Caco-2 (cell line): Measurements from ENCODE around the gene ATP1A2. TPM values are rescaled to one million over a fixed set of nuclear protein-coding genes. Genes with fewer than 3 reads are reported as not detected.

Source experiments
- Bru-seq: library from RNA; stranded (reverse); fragments of 400-500 nt; gene quantifications from one replicate; lab custom pipeline; 2021; lab: Mats Ljungman, UMichigan
- BruChase-seq, 2 experiments: library from RNA; stranded (reverse); fragments of 400-500 nt; gene quantifications; one replicate each; lab custom pipeline; 2021; lab: Mats Ljungman, UMichigan
- BruUV-seq: library from RNA; stranded (reverse); fragments of 400-500 nt; replicated peaks from 2 replicates; lab custom pipeline; 2021; lab: Mats Ljungman, UMichigan
- CTCF ChIA-PET: fragments of 300-600 bp; sonication (Branson Sonifier 250); formaldehyde crosslinking; loops from one replicate; lab custom pipeline; 2022; ENCODE audit warnings: antibody characterized with exemption; lab: Charles Lee
- POLR2A ChIA-PET: fragments of 300-600 bp; sonication (Branson Sonifier 250); formaldehyde crosslinking; loops from one replicate; lab custom pipeline; 2022; ENCODE audit warnings: antibody characterized with exemption; lab: Charles Lee
- DNase-seq, 2 experiments: peaks; one replicate each; pipeline versions ENCODE4 v3.0.0 to v3.0.0-alpha.2; 2020 to 2022
- H3K27me3 ChIP-seq: replicated peaks from 2 replicates; pipeline ENCODE4 v1.6.0; 2011; ENCODE audit warnings: low read length; ENCODE audit not compliant: control insufficient read depth, insufficient read depth
- H3K36me3 ChIP-seq: 2 replicates; pipeline ENCODE4 v1.5.1; 2011; ENCODE audit warnings: low read length; ENCODE audit not compliant: control insufficient read depth, insufficient read depth
- H3K4me1 ChIP-seq: fragments of 250-450 bp; sonication (Bioruptor Pico); 2 replicates; pipeline ENCODE4 v1.5.1; 2020; ENCODE audit warnings: mild to moderate bottlenecking
- H3K4me3 ChIP-seq: 2 replicates; pipeline ENCODE4 v1.5.1; 2011; ENCODE audit warnings: low read depth, mild to moderate bottlenecking, control low read depth, low read length
- H3K9me3 ChIP-seq: fragments of 250-450 bp; sonication (Bioruptor Pico); 2 replicates; pipeline ENCODE4 v1.5.1; 2020; ENCODE audit warnings: mild to moderate bottlenecking, moderate library complexity
- H3K27ac Mint-ChIP-seq: one replicate; pipeline ENCODE4 v1.8.0; 2022; ENCODE audit warnings: mixed read lengths; ENCODE audit not compliant: unreplicated experiment
- H3K27me3 Mint-ChIP-seq: one replicate; pipeline ENCODE4 v1.8.0; 2022; ENCODE audit warnings: mixed read lengths; ENCODE audit not compliant: insufficient read depth, unreplicated experiment
- H3K36me3 Mint-ChIP-seq: one replicate; pipeline ENCODE4 v1.8.0; 2022; ENCODE audit warnings: mild to moderate bottlenecking, mixed read lengths; ENCODE audit not compliant: insufficient read depth, unreplicated experiment
- H3K4me1 Mint-ChIP-seq: one replicate; pipeline ENCODE4 v1.8.0; 2022; ENCODE audit warnings: low read depth, mixed read lengths; ENCODE audit not compliant: unreplicated experiment
- H3K4me3 Mint-ChIP-seq: one replicate; pipeline ENCODE4 v1.8.0; 2022; ENCODE audit warnings: mild to moderate bottlenecking, moderate library complexity, mixed read lengths; ENCODE audit not compliant: unreplicated experiment
- H3K9me3 Mint-ChIP-seq: one replicate; pipeline ENCODE4 v1.8.0; 2022; ENCODE audit warnings: mixed read lengths; ENCODE audit not compliant: unreplicated experiment
- intact Hi-C: fragments of 100-400 bp; cut with micrococcal nuclease; formaldehyde crosslinking; loops from one replicate; pipeline ENCODE4 v1.10.0; 2022; ENCODE audit not compliant: unreplicated experiment
- long read RNA-seq: library from polyadenylated mRNA; stranded (forward); transcript quantifications from one replicate; pipeline ENCODE4 v2.0.0, GENCODE V29; 2022
- total RNA-seq: library from RNA; stranded (reverse); gene quantifications from 2 replicates; pipeline ENCODE4 v1.2.3, GENCODE V29; 2022
- TF ChIP-seq, protein P1 (sequence below), 2 experiments: fragments of 200-600 bp in 1 of 2; IDR thresholded peaks; 1 replicate in 1 of 2; 2 replicates in 1 of 2; pipeline versions ENCODE4 v1.5.1 to v1.8.0; 2011 to 2022; ENCODE audit warnings: antibody characterized with exemption in 1 of 2, control low read depth in 1 of 2, inconsistent platforms in 1 of 2, low read depth in 1 of 2, low read length in 1 of 2, mild to moderate bottlenecking in 1 of 2, moderate library complexity in 1 of 2; ENCODE audit not compliant: insufficient read depth in 1 of 2, severe bottlenecking in 1 of 2, unreplicated experiment in 1 of 2

The ATP1A2 gene
- total RNA-seq: 0.36 TPM in 1 of 2 replicates, not detected in the other
- Bru-seq, nascent RNA: percentile 8 among the genes with signal in this experiment
- percentile 12 among the genes with signal in this experiment for BruChase-seq, experiment 1, labeled RNA remaining after a 2-hour chase
- BruChase-seq, experiment 2, labeled RNA remaining after a 6-hour chase: percentile 8 among the genes with signal in this experiment
- long read RNA-seq, partial matches to known transcripts: 0 of 1 reads
- long read RNA-seq, other reads (novel, unspliced or antisense): 1 of 1 reads

GRCh38 chr1:160115545-160116282 is at the start of gene ATP1A2:
ATP1A2 (plus strand) TSS chr1:160115759; CDS start chr1:160115862, 103 bp downstream.
- Mint-ChIP-seq H3K36me3 (no peaks in the 10 kb centered on the region), H3K9me3 (no peaks in the 10 kb centered on the region), H3K4me1 (no peaks in the 10 kb centered on the region), H3K27ac (no peak within 1 kb of the TSS), H3K4me3 (no peak within 1 kb of the TSS), H3K27me3 (no peaks in the 10 kb centered on the region)
- Histone ChIP-seq H3K4me3 (no peak within 1 kb of the TSS), H3K27me3 (no peaks in the 10 kb centered on the region), H3K9me3 (no peaks in the 10 kb centered on the region), H3K4me1 (peaks cover 4% of the 10 kb centered on the region; the same call in 1 of the 2 replicates), H3K36me3 (no peaks in the 10 kb centered on the region)
- TF ChIP-seq, protein P1, sequence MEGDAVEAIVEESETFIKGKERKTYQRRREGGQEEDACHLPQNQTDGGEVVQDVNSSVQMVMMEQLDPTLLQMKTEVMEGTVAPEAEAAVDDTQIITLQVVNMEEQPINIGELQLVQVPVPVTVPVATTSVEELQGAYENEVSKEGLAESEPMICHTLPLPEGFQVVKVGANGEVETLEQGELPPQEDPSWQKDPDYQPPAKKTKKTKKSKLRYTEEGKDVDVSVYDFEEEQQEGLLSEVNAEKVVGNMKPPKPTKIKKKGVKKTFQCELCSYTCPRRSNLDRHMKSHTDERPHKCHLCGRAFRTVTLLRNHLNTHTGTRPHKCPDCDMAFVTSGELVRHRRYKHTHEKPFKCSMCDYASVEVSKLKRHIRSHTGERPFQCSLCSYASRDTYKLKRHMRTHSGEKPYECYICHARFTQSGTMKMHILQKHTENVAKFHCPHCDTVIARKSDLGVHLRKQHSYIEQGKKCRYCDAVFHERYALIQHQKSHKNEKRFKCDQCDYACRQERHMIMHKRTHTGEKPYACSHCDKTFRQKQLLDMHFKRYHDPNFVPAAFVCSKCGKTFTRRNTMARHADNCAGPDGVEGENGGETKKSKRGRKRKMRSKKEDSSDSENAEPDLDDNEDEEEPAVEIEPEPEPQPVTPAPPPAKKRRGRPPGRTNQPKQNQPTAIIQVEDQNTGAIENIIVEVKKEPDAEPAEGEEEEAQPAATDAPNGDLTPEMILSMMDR (IDR thresholded peaks at IDR 0.05; ENCODE audit: insufficient read depth in 1 of 2, low read depth in 1 of 2, low read length in 1 of 2, severe bottlenecking in 1 of 2, unreplicated experiment in 1 of 2): no peak
- BruUV-seq: no TSS peak
- POLR2A ChIA-PET: no interaction called here
- intact Hi-C loops: no loop called here
- CTCF ChIA-PET: no interaction called here
- DNase-seq: no peak

GRCh38 chr1:160066829-160067745 is 48.5 kb upstream of the ATP1A2 start:
- Mint-ChIP-seq H3K27me3 (peaks cover 11% of the 10 kb centered on the region), H3K4me1 (no peaks in the 10 kb centered on the region), H3K9me3 (no peaks in the 10 kb centered on the region), H3K27ac (no peak overlapping the region), H3K36me3 (peaks cover 9% of the 10 kb centered on the region), H3K4me3 (no peak overlapping the region)
- intact Hi-C loops: no loop called here
- Histone ChIP-seq H3K4me3 (no peak overlapping the region), H3K4me1 (peaks cover 14% of the 10 kb centered on the region), H3K36me3 (no peaks in the 10 kb centered on the region), H3K9me3 (no peaks in the 10 kb centered on the region), H3K27me3 (no peaks in the 10 kb centered on the region)
- ChIA-PET POLR2A (no interaction called here), CTCF (interaction anchor here (1.0 to 1.4 kb wide), 2 partner anchors 14 to 34 kb away, joined by 4 to 6 read pairs; partner anchors contain the start of gene KCNJ9)
- no TSS peak for BruUV-seq
- no peak for DNase-seq
- TF ChIP-seq, protein P1 (IDR thresholded peaks at IDR 0.05; ENCODE audit: insufficient read depth in 1 of 2, low read depth in 1 of 2, low read length in 1 of 2, severe bottlenecking in 1 of 2, unreplicated experiment in 1 of 2): no peak

- ChIA-PET CTCF (interaction anchor here (1.2 to 1.4 kb wide), 2 partner anchors 10 to 33 kb away, joined by 3 to 4 read pairs; no protein-coding TSS in a partner anchor), POLR2A (no interaction called here)
- Histone ChIP-seq H3K9me3 (no peaks in the 10 kb centered on the region), H3K4me3 (no peak overlapping the region), H3K27me3 (no peaks in the 10 kb centered on the region), H3K4me1 (peaks cover 14% of the 10 kb centered on the region), H3K36me3 (no peaks in the 10 kb centered on the region)
- intact Hi-C loops: no loop called here
- no peak for DNase-seq
- no peak overlapping the region for H3K27ac Mint-ChIP-seq
- BruUV-seq: no TSS peak
- H3K36me3 Mint-ChIP-seq: peaks cover 9% of the 10 kb centered on the region
- H3K27me3 Mint-ChIP-seq: peaks cover 13% of the 10 kb centered on the region
- no peaks in the 10 kb centered on the region for H3K9me3 Mint-ChIP-seq
- no peak overlapping the region for H3K4me3 Mint-ChIP-seq
- H3K4me1 Mint-ChIP-seq: no peaks in the 10 kb centered on the region
- TF ChIP-seq, protein P1 (IDR thresholded peaks at IDR 0.05; ENCODE audit: insufficient read depth in 1 of 2, low read depth in 1 of 2, low read length in 1 of 2, severe bottlenecking in 1 of 2, unreplicated experiment in 1 of 2): no peak
Observed at GRCh38 chr1:160068225-160068624, 47.3 kb upstream of the ATP1A2 start.
